B cell (primary cell): ENCODE results near the gene MEGF11. TPM values are rescaled to one million over a fixed set of nuclear protein-coding genes. Genes with fewer than 3 reads are reported as not detected.

Experiments
- ATAC-seq: fragments of 200-7000 bp; cut with Tn5 transposase; one replicate; pipeline ENCODE4 v1.10.0; 2021; ENCODE audit warnings: low read depth, mild to moderate bottlenecking, moderate number of reproducible peaks, moderate library complexity
- CTCF ChIA-PET: fragments of 350-600 bp; sonication (Branson Sonifier 250); formaldehyde crosslinking; loops from one replicate; lab custom pipeline; 2021; ENCODE audit warnings: antibody characterized with exemption, inconsistent platforms; lab: Charles Lee
- POLR2A ChIA-PET: fragments of 350-600 bp; sonication (Branson Sonifier 250); formaldehyde crosslinking; loops from one replicate; lab custom pipeline; 2021; ENCODE audit warnings: antibody characterized with exemption; lab: Charles Lee
- DNase-seq: peaks from one replicate; pipeline ENCODE4 v3.0.0; 2013
- H2AFZ ChIP-seq: 2 replicates; pipeline ENCODE4 v1.6.1; 2012; ENCODE audit warnings: mild to moderate bottlenecking, low read depth, low read length; ENCODE audit not compliant: insufficient read depth, poor library complexity, severe bottlenecking
- H3K27ac ChIP-seq, 2 donors: 1 replicate in 1 of 2; 2 replicates in 1 of 2; pipeline ENCODE4 v1.5.1; 2012 to 2013; ENCODE audit warnings: low read length in 2 of 2, mild to moderate bottlenecking in 2 of 2, moderate library complexity in 1 of 2
- H3K27me3 ChIP-seq, 4 experiments: fragments of 200-600 bp in 1 of 4; sonication (generic) in 1 of 4; replicated peaks in 1 of 4; 1 replicate in 2 of 4; 2 replicates in 2 of 4; pipeline versions ENCODE4 v1.6.1 to v1.7.0; 2013 to 2016; ENCODE audit warnings: low read length in 3 of 4, mild to moderate bottlenecking in 2 of 4, mixed read lengths in 1 of 4, moderate library complexity in 1 of 4; ENCODE audit not compliant: insufficient read depth in 4 of 4, control insufficient read depth in 3 of 4; ENCODE audit errors: control extremely low read depth in 1 of 4
- H3K36me3 ChIP-seq, 2 experiments: replicated peaks in 1 of 2; 1 replicate in 1 of 2; 2 replicates in 1 of 2; pipeline versions ENCODE4 v1.6.1 to v1.7.1; 2013; ENCODE audit warnings: low read length in 1 of 2; ENCODE audit not compliant: insufficient read depth in 2 of 2, control insufficient read depth in 1 of 2; ENCODE audit errors: control extremely low read depth in 1 of 2, extremely low read depth in 1 of 2
- H3K4me1 ChIP-seq, 2 donors: fragments of 200-600 bp in 1 of 2; sonication (generic) in 1 of 2; 1 replicate in 1 of 2; 2 replicates in 1 of 2; pipeline versions ENCODE4 v1.5.1 to v1.6.1; 2013 to 2017; ENCODE audit warnings: low read length in 2 of 2; ENCODE audit not compliant: control insufficient read depth in 2 of 2, insufficient read depth in 2 of 2
- H3K4me2 ChIP-seq: replicated peaks from 2 replicates; pipeline ENCODE3; 2012; ENCODE audit warnings: mild to moderate bottlenecking, low read depth, low read length; ENCODE audit not compliant: poor library complexity, severe bottlenecking
- H3K4me3 ChIP-seq, 5 experiments: fragments of 200-600 bp in 1 of 5; sonication (generic) in 1 of 5; 1 replicate in 3 of 5; 2 replicates in 2 of 5; pipeline versions ENCODE4 v1.5.1 to v1.7.0; 2011 to 2016; ENCODE audit warnings: low read length in 4 of 5, mild to moderate bottlenecking in 4 of 5, low read depth in 2 of 5, control low read depth in 1 of 5, moderate library complexity in 1 of 5; ENCODE audit not compliant: insufficient read depth in 1 of 5; ENCODE audit errors: control extremely low read depth in 1 of 5, extremely low read depth in 1 of 5
- H3K79me2 ChIP-seq: fragments of 200-600 bp; sonication (generic); one replicate; pipeline ENCODE4 v1.6.0; 2016; ENCODE audit warnings: low read length; ENCODE audit not compliant: control insufficient read depth, insufficient read depth
- H3K9ac ChIP-seq: fragments of 200-600 bp; sonication (generic); 2 replicates; pipeline ENCODE4 v1.6.1; 2017; ENCODE audit warnings: mild to moderate bottlenecking, low read length, moderate library complexity
- H3K9me3 ChIP-seq, 3 donors: one replicate each; pipeline versions ENCODE4 v1.6.1 to v1.7.1; 2013; ENCODE audit warnings: low read length in 2 of 3; ENCODE audit not compliant: control insufficient read depth in 2 of 3, insufficient read depth in 1 of 3; ENCODE audit errors: control extremely low read depth in 1 of 3
- H4K20me1 ChIP-seq: 2 replicates; pipeline ENCODE4 v1.6.0; 2012; ENCODE audit warnings: mild to moderate bottlenecking, low read length; ENCODE audit not compliant: insufficient read depth, control insufficient read depth, poor library complexity, severe bottlenecking
- H3K27ac Mint-ChIP-seq: one replicate; pipeline ENCODE4 v1.8.0; 2021; ENCODE audit warnings: mixed read lengths
- H3K27me3 Mint-ChIP-seq: one replicate; pipeline ENCODE4 v1.8.0; 2021; ENCODE audit warnings: mixed read lengths
- H3K4me1 Mint-ChIP-seq: one replicate; pipeline ENCODE4 v1.8.0; 2021; ENCODE audit warnings: mixed read lengths
- H3K4me3 Mint-ChIP-seq: one replicate; pipeline ENCODE4 v1.8.0; 2021; ENCODE audit warnings: mixed read lengths
- H3K9me3 Mint-ChIP-seq: one replicate; pipeline ENCODE4 v1.8.0; 2022; ENCODE audit warnings: mixed read lengths; ENCODE audit not compliant: insufficient read depth
- EZH2 ChIP-seq: IDR thresholded peaks from 2 replicates; pipeline ENCODE4 v1.6.1; 2012; ENCODE audit warnings: borderline replicate concordance, low read depth, mild to moderate bottlenecking, moderate library complexity, low read length; ENCODE audit not compliant: insufficient read depth, poor library complexity, severe bottlenecking
- WGBS: methylation state at CpG from one replicate; pipeline ENCODE4 v1.1.5; 2013; ENCODE audit warnings: missing lambda C conversion rate; ENCODE audit not compliant: insufficient coverage; 5-methylcytosine and 5-hydroxymethylcytosine counted together
- intact Hi-C: fragments of 100-400 bp; cut with micrococcal nuclease; formaldehyde crosslinking; loops from one replicate; pipeline ENCODE4 v1.10.0; 2022
- polyA plus RNA-seq: library from polyadenylated mRNA; depleted of rRNA; stranded (reverse); fragments of >200 nt; gene quantifications from 2 replicates; pipeline ENCODE4 v1.2.3, GENCODE V29; 2012
- total RNA-seq, 2 donors: library from RNA; stranded (reverse); fragments of 120-200 nt in 1 of 2; gene quantifications; 1 replicate in 1 of 2; 2 replicates in 1 of 2; pipeline versions ENCODE4 v1.2.3 to v1.2.4, GENCODE V29; 2013 to 2022
- TF ChIP-seq, protein P1 (sequence below): fragments of 200-600 bp; IDR thresholded peaks from one replicate; pipeline ENCODE4 v1.8.0; 2022; ENCODE audit warnings: antibody characterized with exemption, mild to moderate bottlenecking

The MEGF11 gene
- total and polyA plus RNA-seq, 2 donors (not counting 1 experiment from before 2014, with no cell fraction given), result 0.04 to 0.34 TPM

DNA sequence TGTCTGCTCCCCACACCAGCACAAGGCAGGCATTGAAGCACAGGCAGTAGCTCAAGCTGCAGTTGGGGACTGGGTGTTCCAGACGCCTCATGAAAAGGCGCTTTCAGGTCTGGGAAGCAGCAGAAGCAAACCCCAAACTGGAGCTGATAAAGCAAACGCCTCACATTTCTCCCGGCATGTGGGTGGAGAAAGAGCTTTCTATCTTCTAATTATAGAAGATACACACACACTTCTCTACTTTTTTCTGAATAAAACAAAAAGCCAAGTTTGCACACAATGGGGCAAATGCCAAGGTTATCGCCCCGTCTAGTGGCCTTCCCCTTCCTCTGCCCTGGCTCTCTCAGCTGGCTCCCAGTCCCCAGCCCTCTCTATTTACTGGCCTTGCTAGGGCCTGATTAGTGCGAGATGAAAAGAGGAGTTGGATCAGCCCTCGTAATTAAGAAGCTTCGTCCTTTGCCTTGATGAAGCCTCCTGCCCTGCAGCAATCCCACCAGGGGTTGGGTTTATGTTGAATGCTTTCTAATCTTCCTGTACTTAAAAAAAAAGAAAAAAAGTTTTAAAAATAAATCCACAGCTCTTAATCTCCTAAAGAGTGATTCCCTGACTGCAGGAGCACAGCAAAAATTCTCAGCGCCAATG lies 120.2 kb downstream of the MEGF11 start:
- Histone ChIP-seq H3K4me2 (no peak overlapping the region), H3K4me3 (no peak overlapping the region), H3K4me1 (no peaks in the 10 kb centered on the region), H3K27ac (no peak overlapping the region), H3K36me3 (no peaks in the 10 kb centered on the region), H4K20me1 (no peaks in the 10 kb centered on the region), H2AFZ (no peak overlapping the region), H3K27me3 (no peaks in the 10 kb centered on the region), H3K9me3 (no peaks in the 10 kb centered on the region), H3K9ac (no peak overlapping the region), H3K79me2 (no peaks in the 10 kb centered on the region)
- no peak for ATAC-seq
- Mint-ChIP-seq H3K4me3 (no peak overlapping the region), H3K4me1 (no peaks in the 10 kb centered on the region), H3K27ac (no peak overlapping the region), H3K27me3 (peaks cover 25% of the 10 kb centered on the region), H3K9me3 (no peaks in the 10 kb centered on the region)
- no peak for DNase-seq
- intact Hi-C loops, result no loop called here
- 83% methylated on average over 4 of the region's 10 CpGs for WGBS
- CTCF ChIA-PET, result no interaction called here
- POLR2A ChIA-PET, result no interaction called here
- TF ChIP-seq EZH2, result no peak

DNA sequence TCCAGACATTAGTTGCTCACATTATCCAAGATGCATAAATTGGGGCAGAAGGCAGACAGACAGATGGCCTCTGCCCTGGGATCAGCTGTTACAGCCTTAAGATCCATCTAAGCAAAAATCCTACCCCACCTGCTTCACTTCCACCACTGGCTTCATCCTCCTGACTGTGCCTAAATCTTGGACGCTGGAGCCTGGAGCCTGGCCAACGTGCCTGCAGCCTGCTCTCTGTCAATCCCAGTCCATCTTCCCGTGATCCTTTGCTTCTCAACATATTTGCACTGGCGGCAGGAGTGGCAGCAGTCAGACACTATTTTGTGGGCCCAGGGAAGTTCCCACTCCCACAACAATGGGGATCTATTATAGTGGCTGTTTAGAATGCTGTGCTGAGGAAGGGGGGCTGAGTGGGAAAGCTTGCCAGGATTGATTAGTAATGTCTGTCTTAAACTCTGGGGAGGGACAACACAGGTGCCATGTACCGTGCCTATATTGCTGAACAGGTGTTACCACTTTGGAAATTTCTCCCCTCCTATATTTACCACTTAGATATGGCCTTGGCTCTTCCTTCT lies 121.2 kb downstream of the MEGF11 start:
- no peak overlapping the region for H3K27ac ChIP-seq
- ATAC-seq, result no peak
- no peak overlapping the region for H3K4me3 ChIP-seq
- H3K4me1 ChIP-seq, result no peaks in the 10 kb centered on the region
- peaks cover 32% of the 10 kb centered on the region for H3K27me3 Mint-ChIP-seq
- TF ChIP-seq, protein P1, sequence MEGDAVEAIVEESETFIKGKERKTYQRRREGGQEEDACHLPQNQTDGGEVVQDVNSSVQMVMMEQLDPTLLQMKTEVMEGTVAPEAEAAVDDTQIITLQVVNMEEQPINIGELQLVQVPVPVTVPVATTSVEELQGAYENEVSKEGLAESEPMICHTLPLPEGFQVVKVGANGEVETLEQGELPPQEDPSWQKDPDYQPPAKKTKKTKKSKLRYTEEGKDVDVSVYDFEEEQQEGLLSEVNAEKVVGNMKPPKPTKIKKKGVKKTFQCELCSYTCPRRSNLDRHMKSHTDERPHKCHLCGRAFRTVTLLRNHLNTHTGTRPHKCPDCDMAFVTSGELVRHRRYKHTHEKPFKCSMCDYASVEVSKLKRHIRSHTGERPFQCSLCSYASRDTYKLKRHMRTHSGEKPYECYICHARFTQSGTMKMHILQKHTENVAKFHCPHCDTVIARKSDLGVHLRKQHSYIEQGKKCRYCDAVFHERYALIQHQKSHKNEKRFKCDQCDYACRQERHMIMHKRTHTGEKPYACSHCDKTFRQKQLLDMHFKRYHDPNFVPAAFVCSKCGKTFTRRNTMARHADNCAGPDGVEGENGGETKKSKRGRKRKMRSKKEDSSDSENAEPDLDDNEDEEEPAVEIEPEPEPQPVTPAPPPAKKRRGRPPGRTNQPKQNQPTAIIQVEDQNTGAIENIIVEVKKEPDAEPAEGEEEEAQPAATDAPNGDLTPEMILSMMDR, result no peak
- TF ChIP-seq EZH2, result no peak
- no peak for DNase-seq
- POLR2A ChIA-PET, result no interaction called here
- H3K4me2 ChIP-seq, result no peak overlapping the region
- H2AFZ ChIP-seq, result no peak overlapping the region
- no peaks in the 10 kb centered on the region for H3K9me3 Mint-ChIP-seq
- no peak overlapping the region for H3K4me3 Mint-ChIP-seq
- no peaks in the 10 kb centered on the region for H4K20me1 ChIP-seq
- intact Hi-C loops, result no loop called here
- H3K36me3 ChIP-seq, result no peaks in the 10 kb centered on the region
- H3K27me3 ChIP-seq, result no peaks in the 10 kb centered on the region
- H3K9me3 ChIP-seq, result no peaks in the 10 kb centered on the region
- H3K9ac ChIP-seq, result no peak overlapping the region
- no peak overlapping the region for H3K27ac Mint-ChIP-seq
- CTCF ChIA-PET, result no interaction called here
- no peaks in the 10 kb centered on the region for H3K79me2 ChIP-seq
- H3K4me1 Mint-ChIP-seq, result no peaks in the 10 kb centered on the region
- WGBS, result 58% methylated on average over 3 of the region's 5 CpGs
